Measurements from ENCODE around the gene LRRC28.

LRRC28 gene

GRCh38 chr15:99249270-99249841 is 1.9 kb upstream of the LRRC28 start, which contains the start of gene TTC23:
TTC23 (minus strand) TSS chr15:99249581; CDS start chr15:99228712, 20,869 bp downstream.
- no peak for DNase-seq (ENCODE audit: low read depth in 3 of 3)

GRCh38 chr15:99250001-99250400 is 1.3 kb upstream of the LRRC28 start:
- DNase-seq (ENCODE audit: low read depth in 3 of 3), result no peak

GRCh38 chr15:99250494-99250856 is 806 bp upstream of the LRRC28 start:
- DNase-seq (ENCODE audit: low read depth in 3 of 3), result no peak

GRCh38 chr15:99252326-99252725 is 1.0 kb downstream of the LRRC28 start:
- no peak for DNase-seq (ENCODE audit: low read depth in 3 of 3)

GRCh38 chr15:99253381-99254090 is 2.3 kb downstream of the LRRC28 start:
- no peak for DNase-seq (ENCODE audit: low read depth in 3 of 3)

- DNase-seq (ENCODE audit: low read depth in 3 of 3), result no peak
Measured at GRCh38 chr15:99257107-99257750, 5.9 kb downstream of the LRRC28 start.

GRCh38 chr15:99264125-99264524 is 12.8 kb downstream of the LRRC28 start:
- DNase-seq (ENCODE audit: low read depth in 3 of 3), result no peak

GRCh38 chr15:99265541-99266070 is 14.3 kb downstream of the LRRC28 start:
- DNase-seq (ENCODE audit: low read depth in 3 of 3), result no peak

- no peak for DNase-seq (ENCODE audit: low read depth in 3 of 3)
Measured at GRCh38 chr15:99267957-99268356, 16.7 kb downstream of the LRRC28 start.

GRCh38 chr15:99268431-99268830 is 17.1 kb downstream of the LRRC28 start:
- no peak for DNase-seq (ENCODE audit: low read depth in 3 of 3)

GRCh38 chr15:99273801-99274200 is 22.5 kb downstream of the LRRC28 start:
- DNase-seq (ENCODE audit: low read depth in 3 of 3), result no peak

- no peak for DNase-seq (ENCODE audit: low read depth in 3 of 3)
Measured at GRCh38 chr15:99275061-99275460, 23.8 kb downstream of the LRRC28 start.

- no peak for DNase-seq (ENCODE audit: low read depth in 3 of 3)
Measured at GRCh38 chr15:99275525-99276128, 24.3 kb downstream of the LRRC28 start.

- DNase-seq (ENCODE audit: low read depth in 3 of 3), result no peak
Measured at GRCh38 chr15:99279290-99279689, 28.0 kb downstream of the LRRC28 start.

- no peak for DNase-seq (ENCODE audit: low read depth in 3 of 3)
Measured at GRCh38 chr15:99279827-99280226, 28.5 kb downstream of the LRRC28 start.

- no peak for DNase-seq (ENCODE audit: low read depth in 3 of 3)
Measured at GRCh38 chr15:99282121-99282520, 30.8 kb downstream of the LRRC28 start.

- DNase-seq (ENCODE audit: low read depth in 3 of 3), result no peak
Measured at GRCh38 chr15:99282586-99282985, 31.3 kb downstream of the LRRC28 start.

GRCh38 chr15:99283717-99284116 is 32.4 kb downstream of the LRRC28 start:
- no peak for DNase-seq (ENCODE audit: low read depth in 3 of 3)

GRCh38 chr15:99291643-99292042 is 40.4 kb downstream of the LRRC28 start:
- DNase-seq (ENCODE audit: low read depth in 3 of 3), result no peak

- no peak for DNase-seq (ENCODE audit: low read depth in 3 of 3)
Measured at GRCh38 chr15:99295840-99296239, 44.6 kb downstream of the LRRC28 start.

- DNase-seq (ENCODE audit: low read depth in 3 of 3), result no peak
Measured at GRCh38 chr15:99296386-99296785, 45.1 kb downstream of the LRRC28 start.

- DNase-seq (ENCODE audit: low read depth in 3 of 3), result no peak
Measured at GRCh38 chr15:99303907-99304306, 52.6 kb downstream of the LRRC28 start.
